Endothelial cell of umbilical vein (primary cell): ENCODE results near the gene CCIN. TPM values are rescaled to one million over a fixed set of nuclear protein-coding genes. Genes with fewer than 3 reads are reported as not detected.

Source experiments
- BruUV-seq: library from RNA; stranded (reverse); fragments of 400-500 nt; replicated peaks from 2 replicates; lab custom pipeline; 2021; lab: Mats Ljungman, UMichigan
- CTCF ChIA-PET: fragments of 300-600, 350-600 bp; sonication (Branson Sonifier 250); formaldehyde crosslinking; loops from one replicate; lab custom pipeline; 2021; ENCODE audit warnings: antibody characterized with exemption, inconsistent platforms; lab: Charles Lee
- POLR2A ChIA-PET: fragments of 300-600, 350-600 bp; sonication (Branson Sonifier 250); formaldehyde crosslinking; loops from one replicate; lab custom pipeline; 2021; ENCODE audit warnings: antibody characterized with exemption, inconsistent platforms; lab: Charles Lee
- DNase-seq: peaks from one replicate; pipeline ENCODE4 v3.0.0-alpha.2; 2011; ENCODE audit warnings: low read depth, low spot score
- FAIRE-seq: peaks from 2 replicates; lab custom pipeline; 2011; peaks lifted over from hg19 to GRCh38; lab: Jason Lieb, UNC
- H2AFZ ChIP-seq: 2 replicates; pipeline ENCODE4 v1.6.0; 2012; ENCODE audit warnings: low read depth, low read length, control low read depth, inconsistent platforms
- H3K27ac ChIP-seq: 2 replicates; pipeline ENCODE4 v1.5.1; 2011; ENCODE audit warnings: low read depth, mild to moderate bottlenecking, control low read depth, low read length, moderate library complexity; ENCODE audit not compliant: insufficient read depth
- H3K27me3 ChIP-seq, 2 experiments: 2 replicates each; pipeline versions ENCODE4 v1.6.0 to v1.6.1; 2011; ENCODE audit warnings: low read length in 2 of 2, mixed read lengths in 1 of 2; ENCODE audit not compliant: control insufficient read depth in 2 of 2, insufficient read depth in 2 of 2
- H3K36me3 ChIP-seq, 2 experiments: 2 replicates in 1 of 2; 3 replicates in 1 of 2; pipeline ENCODE4 v1.5.1; 2011; ENCODE audit warnings: low read length in 2 of 2, mild to moderate bottlenecking in 1 of 2, moderate library complexity in 1 of 2; ENCODE audit not compliant: control insufficient read depth in 2 of 2, insufficient read depth in 2 of 2; ENCODE audit errors: extremely low read depth in 1 of 2
- H3K4me1 ChIP-seq: 3 replicates; pipeline ENCODE4 v1.5.1; 2011; ENCODE audit warnings: mild to moderate bottlenecking, low read length; ENCODE audit not compliant: control insufficient read depth, insufficient read depth; ENCODE audit errors: extremely low read depth
- H3K4me2 ChIP-seq: 2 replicates; pipeline ENCODE4 v1.6.1; 2011; ENCODE audit warnings: low read length, control low read depth, mixed read lengths; ENCODE audit not compliant: insufficient read depth
- H3K4me3 ChIP-seq, 3 experiments: fragments of 200-600 bp in 1 of 3; sonication (generic), shearing (Covaris generic) in 1 of 3; replicated peaks in 1 of 3; 2 replicates each; pipeline ENCODE4 v1.5.1; 2011 to 2016; ENCODE audit warnings: control low read depth in 3 of 3, low read length in 3 of 3, mild to moderate bottlenecking in 2 of 3, inconsistent platforms in 1 of 3, low read depth in 1 of 3, moderate library complexity in 1 of 3; ENCODE audit not compliant: insufficient read depth in 1 of 3
- H3K79me2 ChIP-seq: 2 replicates; pipeline ENCODE4 v1.6.0; 2012; ENCODE audit warnings: low read length, inconsistent platforms; ENCODE audit not compliant: control insufficient read depth, insufficient read depth
- H3K9ac ChIP-seq: replicated peaks from 2 replicates; pipeline ENCODE3; 2011; ENCODE audit warnings: low read length, control low read depth; ENCODE audit not compliant: insufficient read depth; ENCODE audit errors: extremely low read depth
- H3K9me1 ChIP-seq: replicated peaks from 3 replicates; pipeline ENCODE4 v1.6.0; 2011; ENCODE audit warnings: mild to moderate bottlenecking, low read length; ENCODE audit not compliant: control insufficient read depth, insufficient read depth; ENCODE audit errors: extremely low read depth
- H3K9me3 ChIP-seq: replicated peaks from 2 replicates; pipeline ENCODE4 v1.5.1; 2012; ENCODE audit warnings: low read length, inconsistent platforms; ENCODE audit not compliant: control insufficient read depth, insufficient read depth
- H4K20me1 ChIP-seq: replicated peaks from 2 replicates; pipeline ENCODE3; 2011; ENCODE audit warnings: mild to moderate bottlenecking, low read length; ENCODE audit not compliant: control insufficient read depth, insufficient read depth; ENCODE audit errors: extremely low read depth
- CTCF ChIP-seq, 2 donors: IDR thresholded peaks; 1 replicate in 1 of 2; 2 replicates in 1 of 2; pipeline ENCODE4 v1.5.1; 2011; ENCODE audit warnings: low read length in 2 of 2, mild to moderate bottlenecking in 2 of 2, moderate library complexity in 2 of 2, control low read depth in 1 of 2, inconsistent platforms in 1 of 2, low read depth in 1 of 2; ENCODE audit not compliant: insufficient read depth in 1 of 2; ENCODE audit errors: extremely low read depth in 1 of 2
- EZH2 ChIP-seq: IDR thresholded peaks from 2 replicates; pipeline ENCODE4 v1.6.1; 2012; ENCODE audit warnings: borderline replicate concordance, low read depth, mild to moderate bottlenecking, moderate library complexity, low read length, inconsistent platforms; ENCODE audit not compliant: severe bottlenecking
- FOS ChIP-seq: IDR thresholded peaks from 2 replicates; pipeline ENCODE4 v1.6.1; 2011; ENCODE audit warnings: mild to moderate bottlenecking, low read length, moderate library complexity, borderline replicate concordance; ENCODE audit not compliant: insufficient read depth
- POLR2A ChIP-seq: IDR thresholded peaks from 2 replicates; pipeline ENCODE4 v1.6.1; 2012; ENCODE audit warnings: low read depth, mild to moderate bottlenecking, control low read depth, low read length
- POLR2AphosphoS5 ChIP-seq: IDR thresholded peaks from 2 replicates; pipeline ENCODE4 v1.6.1; 2012; ENCODE audit warnings: low read depth, mild to moderate bottlenecking, control low read depth, low read length, moderate library complexity; ENCODE audit not compliant: insufficient read depth
- dilution Hi-C: fragments of 300-500 bp; cut with MboI; formaldehyde crosslinking; loops from one replicate; pipeline ENCODE4 v1.15.0; 2019; ENCODE audit warnings: low sequenced_read_pairs; ENCODE audit not compliant: extremely low pct_ligation_motif_present
- intact Hi-C: fragments of 100-400 bp; cut with micrococcal nuclease; formaldehyde crosslinking; loops from one replicate; pipeline ENCODE4 v1.10.0; 2022
- polyA plus RNA-seq, 4 experiments: library from polyadenylated mRNA; depleted of rRNA in 3 of 4; stranded (reverse) in 3 of 4; unstranded in 1 of 4; fragments of >200 nt; gene quantifications; 2 replicates each; pipeline versions ENCODE4 v1.2.1 to v1.2.3, GENCODE V29; 2011 to 2012; ENCODE audit warnings: missing spikeins in 1 of 4
- total RNA-seq: library from RNA; stranded (reverse); gene quantifications from 2 replicates; pipeline ENCODE4 v1.2.3, GENCODE V29; 2021

Gene CCIN
- total and polyA plus RNA-seq, 2 donors (not counting 3 experiments of a cell fraction or from before 2014, with no cell fraction given) = 0.22 to 1.2 TPM

GRCh38 chr9:36149197-36149596, 20.0 kb upstream of the CCIN start:
- dilution Hi-C loops = no loop called here
- TF ChIP-seq EZH2 (no peak), POLR2AphosphoS5 (no peak), FOS (no peak), POLR2A (no peak), CTCF (IDR thresholded peaks at IDR 0.05; ENCODE audit: extremely low read depth in 1 of 2, insufficient read depth in 1 of 2, low read depth in 1 of 2, low read length in 2 of 2) (no peak)

More at GRCh38 chr9:36149197-36149596, 20.0 kb upstream of the CCIN start:
- intact Hi-C loops = loop anchor here (2.0 kb wide), 1 partner anchor 14 kb away; no protein-coding TSS in a partner anchor
- H3K9me1 ChIP-seq = no peaks in the 10 kb centered on the region
- peaks cover 37% of the 10 kb centered on the region for H3K4me1 ChIP-seq
- peak overlapping the region; percentile 69 for H3K27ac ChIP-seq
- peak overlapping the region; percentile 18 for H3K9ac ChIP-seq
- DNase-seq (peak; percentile 42), FAIRE-seq (no peak)
- no peaks in the 10 kb centered on the region for H3K27me3 ChIP-seq
- no peaks in the 10 kb centered on the region for H3K79me2 ChIP-seq
- H3K9me3 ChIP-seq = no peaks in the 10 kb centered on the region
- no peaks in the 10 kb centered on the region for H4K20me1 ChIP-seq
- H2AFZ ChIP-seq = no peak overlapping the region
- POLR2A ChIA-PET = interaction anchor here (1.4 kb wide), 1 partner anchor 41 kb away, joined by 4 read pairs; the partner anchor contains the start of gene CLTA
- H3K4me2 ChIP-seq = peak overlapping the region; percentile 59
- H3K36me3 ChIP-seq = no peaks in the 10 kb centered on the region
- CTCF ChIA-PET = interaction anchor here (0.7 to 3.5 kb wide), 10 partner anchors 12 to 141 kb away, joined by 3 to 54 read pairs (median 5); partner anchors contain the start of genes CLTA and GLIPR2
- no TSS peak for BruUV-seq
- H3K4me3 ChIP-seq = no peak overlapping the region
